DND-41 (cell line): ENCODE data around the gene ZNF213.

ENCODE experiments used
- ATAC-seq: fragments of 200-7000 bp; cut with Tn5 transposase; 3 replicates; pipeline ENCODE4 v1.9.1; 2021; ENCODE audit warnings: low read depth; ENCODE audit not compliant: insufficient read depth
- DNase-seq: peaks from one replicate; pipeline ENCODE4 v3.0.0-alpha.2; 2020
- H2AFZ ChIP-seq: 2 replicates; pipeline ENCODE4 v1.6.0; 2012; ENCODE audit warnings: low read depth, low read length
- H3K27ac ChIP-seq: 2 replicates; pipeline ENCODE4 v1.5.1; 2012; ENCODE audit warnings: low read length, inconsistent platforms
- H3K27me3 ChIP-seq: fragments of 200-600 bp; sonication (generic); 2 replicates; pipeline ENCODE4 v1.6.0; 2012; ENCODE audit warnings: low read length, mild to moderate bottlenecking, inconsistent platforms; ENCODE audit not compliant: insufficient read depth, poor library complexity
- H3K36me3 ChIP-seq: 2 replicates; pipeline ENCODE4 v1.5.1; 2012; ENCODE audit warnings: low read length, inconsistent platforms; ENCODE audit not compliant: insufficient read depth
- H3K4me1 ChIP-seq: 2 replicates; pipeline ENCODE4 v1.5.1; 2012; ENCODE audit warnings: mild to moderate bottlenecking, low read length; ENCODE audit not compliant: insufficient read depth
- H3K4me2 ChIP-seq: 2 replicates; pipeline ENCODE4 v1.6.0; 2012; ENCODE audit warnings: mild to moderate bottlenecking, moderate library complexity, low read length, inconsistent platforms; ENCODE audit not compliant: insufficient read depth
- H3K4me3 ChIP-seq, 2 experiments: fragments of 200-600 bp in 1 of 2; shearing (Covaris generic) in 1 of 2; 2 replicates each; pipeline ENCODE4 v1.5.1; 2012 to 2016; ENCODE audit warnings: inconsistent platforms in 2 of 2, low read length in 2 of 2, mild to moderate bottlenecking in 2 of 2, low read depth in 1 of 2, moderate library complexity in 1 of 2
- H3K79me2 ChIP-seq: 2 replicates; pipeline ENCODE4 v1.6.0; 2012; ENCODE audit warnings: low read length, inconsistent platforms; ENCODE audit not compliant: insufficient read depth
- H3K9ac ChIP-seq: 2 replicates; pipeline ENCODE4 v1.6.0; 2012; ENCODE audit warnings: low read depth, mild to moderate bottlenecking, inconsistent platforms, low read length, moderate library complexity
- H3K9me3 ChIP-seq: 2 replicates; pipeline ENCODE4 v1.5.1; 2012; ENCODE audit warnings: low read length, moderate library complexity, mild to moderate bottlenecking, inconsistent platforms; ENCODE audit not compliant: insufficient read depth, severe bottlenecking
- H4K20me1 ChIP-seq: 2 replicates; pipeline ENCODE4 v1.6.0; 2012; ENCODE audit warnings: low read length; ENCODE audit not compliant: insufficient read depth
- CTCF ChIP-seq: IDR thresholded peaks from 2 replicates; pipeline ENCODE4 v1.5.1; 2012; ENCODE audit warnings: borderline replicate concordance, low read length, moderate library complexity, mild to moderate bottlenecking; ENCODE audit not compliant: poor library complexity, severe bottlenecking; ENCODE audit errors: extremely low read depth
- EZH2 ChIP-seq: IDR thresholded peaks from 3 replicates; pipeline ENCODE4 v1.6.1; 2012; ENCODE audit warnings: borderline replicate concordance, low read depth, mild to moderate bottlenecking, moderate library complexity, low read length, inconsistent platforms; ENCODE audit not compliant: severe bottlenecking

The ZNF213 gene

DNA sequence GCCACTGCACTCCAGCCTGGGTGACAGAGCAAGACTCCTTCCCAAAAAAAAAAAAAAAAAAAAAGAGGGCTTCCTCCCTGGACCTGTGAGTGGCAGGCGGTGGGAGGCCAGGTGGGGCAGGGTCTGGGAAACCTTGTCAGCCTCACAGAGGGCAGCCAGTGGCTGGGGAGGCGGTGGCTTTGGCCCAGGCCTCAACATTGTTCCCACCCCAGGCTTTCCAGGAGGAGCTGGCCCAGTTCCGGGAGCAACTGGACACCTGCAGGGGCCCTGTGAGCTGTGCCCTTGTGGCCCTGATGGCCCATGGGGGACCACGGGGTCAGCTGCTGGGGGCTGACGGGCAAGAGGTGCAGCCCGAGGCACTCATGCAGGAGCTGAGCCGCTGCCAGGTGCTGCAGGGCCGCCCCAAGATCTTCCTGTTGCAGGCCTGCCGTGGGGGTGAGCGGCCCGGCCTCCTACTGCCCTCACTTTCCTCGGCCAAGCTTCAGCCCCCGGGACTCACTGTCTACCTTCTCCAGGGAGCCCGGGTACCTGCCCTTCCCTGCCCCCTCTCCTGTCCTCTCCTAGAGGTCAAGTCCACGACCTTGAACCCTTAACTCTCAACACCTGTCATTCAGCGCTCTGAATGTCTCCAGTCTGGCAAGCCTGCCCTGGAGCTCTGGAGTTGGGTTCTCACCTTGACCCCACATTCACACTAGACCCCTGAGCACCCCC is 12.4 kb downstream of the ZNF213 start:
- Histone ChIP-seq H3K4me1 (peaks cover 25% of the 10 kb centered on the region), H3K79me2 (no peaks in the 10 kb centered on the region), H3K27me3 (peaks cover under 1% of the 10 kb centered on the region), H3K9me3 (no peaks in the 10 kb centered on the region), H3K36me3 (peaks cover 7% of the 10 kb centered on the region), H3K4me2 (no peak overlapping the region), H3K4me3 (no peak overlapping the region), H3K9ac (no peak overlapping the region), H2AFZ (no peak overlapping the region), H4K20me1 (0 out of 2 replicates have a peak, but pooled peaks cover 2% of the 10 kb centered on the region), H3K27ac (no peak overlapping the region)
- TF ChIP-seq EZH2: no peak
- no peak for TF ChIP-seq CTCF
- DNase-seq (no peak), ATAC-seq (no peak)

- H3K4me2 ChIP-seq: no peak overlapping the region
- H3K4me1 ChIP-seq: peaks cover 30% of the 10 kb centered on the region
- no peak for ATAC-seq
- H3K9me3 ChIP-seq: no peaks in the 10 kb centered on the region
- no peak for TF ChIP-seq EZH2
- no peak for TF ChIP-seq CTCF
- 0 out of 2 replicates have a peak, but pooled peaks cover 2% of the 10 kb centered on the region for H3K36me3 ChIP-seq
- DNase-seq: no peak
- no peak overlapping the region for H3K27ac ChIP-seq
- 0 out of 2 replicates have a peak, but pooled peaks cover 2% of the 10 kb centered on the region for H4K20me1 ChIP-seq
- no peak overlapping the region for H3K9ac ChIP-seq
- H3K27me3 ChIP-seq: peaks cover 5% of the 10 kb centered on the region
- H3K4me3 ChIP-seq: no peak overlapping the region
- H2AFZ ChIP-seq: no peak overlapping the region
- no peaks in the 10 kb centered on the region for H3K79me2 ChIP-seq
Measured at GRCh38 chr16:3147757-3148104, 12.9 kb downstream of the ZNF213 start.

GRCh38 chr16:3148256-3149192 is 13.7 kb downstream of the ZNF213 start:
- DNase-seq (no peak), ATAC-seq (no peak)
- Histone ChIP-seq H3K4me2 (no peak overlapping the region; the same call in 1 of the 2 replicates), H3K27ac (no peak overlapping the region), H3K4me3 (no peak overlapping the region), H2AFZ (no peak overlapping the region), H4K20me1 (0 out of 2 replicates have a peak, but pooled peaks cover 2% of the 10 kb centered on the region), H3K9me3 (no peaks in the 10 kb centered on the region), H3K79me2 (no peaks in the 10 kb centered on the region), H3K9ac (no peak overlapping the region), H3K4me1 (peaks cover 32% of the 10 kb centered on the region), H3K36me3 (no peaks in the 10 kb centered on the region), H3K27me3 (peaks cover 5% of the 10 kb centered on the region)
- TF ChIP-seq CTCF (no peak), EZH2 (no peak)
